ENCODE data around the gene GAB2. TPM values are rescaled to one million over a fixed set of nuclear protein-coding genes. Genes with fewer than 3 reads are reported as not detected.

The GAB2 gene
- total and polyA plus RNA-seq, 8 donors: 2.2 to 19.3 (median 8.6) TPM

GRCh38 chr11:78192223-78192719 is 225.3 kb downstream of the GAB2 start:
- DNase-seq: peak in 1 of 2 donors; percentile 68
- TF ChIP-seq EP300 (IDR thresholded peaks at IDR 0.05) (no peak), POLR2AphosphoS5 (IDR thresholded peaks at IDR 0.05) (no peak), CTCF (IDR thresholded peaks at IDR 0.05) (no peak), POLR2A (IDR thresholded peaks at IDR 0.05) (no peak)
- H3K4me1 ChIP-seq: peaks cover 18 to 53% (median 30%) of the 10 kb centered on the region in 4 donors

DNA sequence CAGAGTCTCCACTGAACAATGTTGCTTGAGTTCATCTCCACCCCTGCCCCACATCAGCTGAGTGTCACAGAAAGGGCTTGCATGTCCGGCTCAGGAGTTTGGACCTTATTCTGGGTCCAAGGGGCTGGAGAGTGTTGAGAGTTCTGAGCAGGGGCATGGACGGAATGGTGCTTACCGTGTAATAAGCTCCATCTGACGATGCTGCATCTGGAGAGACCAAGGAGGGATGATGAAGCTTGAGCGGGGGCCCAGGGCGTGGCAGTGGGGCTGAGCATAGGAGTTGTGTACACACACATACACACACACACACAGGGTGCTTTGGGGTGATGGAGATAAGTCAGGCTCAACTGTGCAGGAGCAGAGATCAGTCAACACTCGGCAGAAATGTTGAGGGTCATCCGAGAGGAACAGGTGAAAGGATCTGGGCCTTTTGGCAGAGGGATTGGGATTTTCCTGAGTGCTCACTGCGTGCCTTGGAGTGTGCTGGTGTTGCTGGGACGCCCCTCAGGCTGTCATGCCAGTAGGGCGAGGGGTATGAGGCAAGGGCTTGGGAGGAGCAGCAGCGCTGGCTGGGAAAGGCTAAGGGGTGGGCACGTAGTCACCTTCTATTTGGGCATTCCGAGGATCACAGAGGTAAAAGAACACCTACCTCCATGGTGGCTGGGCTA is 226.6 kb downstream of the GAB2 start:
- 70 to 84% (median 82%) methylated on average over 14 of the region's 14 CpGs for WGBS, 5 donors
- H3K4me1 ChIP-seq: peaks cover 25 to 65% (median 36%) of the 10 kb centered on the region in 4 donors
- no peaks in the 10 kb centered on the region for H3K36me3 ChIP-seq
- intact Hi-C loops (cut with DNase I; ENCODE audit: low total_unique reads): no loop called here
- no peaks in the 10 kb centered on the region for H3K27me3 ChIP-seq
- H3K9me3 ChIP-seq: no peaks in the 10 kb centered on the region
- H3K4me3 ChIP-seq: no peak overlapping the region
- no peak for DNase-seq
- TF ChIP-seq POLR2A (IDR thresholded peaks at IDR 0.05) (no peak), POLR2AphosphoS5 (IDR thresholded peaks at IDR 0.05) (no peak), EP300 (IDR thresholded peaks at IDR 0.05) (no peak), CTCF (IDR thresholded peaks at IDR 0.05) (no peak)
- no peak overlapping the region for H3K27ac ChIP-seq

More at GRCh38 chr11:78192223-78192719, 225.3 kb downstream of the GAB2 start:
- Histone ChIP-seq H3K4me3 (no peak overlapping the region), H3K36me3 (peaks cover 0 to 8% (median 2%) of the 10 kb centered on the region in 4 donors), H3K9me3 (no peaks in the 10 kb centered on the region), H3K27ac (no peak overlapping the region), H3K27me3 (no peaks in the 10 kb centered on the region)
- WGBS, 5 donors: 68 to 88% (median 70%) methylated on average over 6 of the region's 6 CpGs
- intact Hi-C loops (cut with DNase I; ENCODE audit: low total_unique reads): no loop called here

GRCh38 chr11:78190374-78190773 is 227.2 kb downstream of the GAB2 start:
- H3K9me3 ChIP-seq: no peaks in the 10 kb centered on the region
- no peak for DNase-seq
- no peaks in the 10 kb centered on the region for H3K27me3 ChIP-seq
- H3K4me3 ChIP-seq: no peak overlapping the region
- H3K27ac ChIP-seq: peak overlapping the region in 1 of 5 donors; percentile 30
- TF ChIP-seq POLR2AphosphoS5 (IDR thresholded peaks at IDR 0.05) (no peak), CTCF (IDR thresholded peaks at IDR 0.05) (no peak), POLR2A (IDR thresholded peaks at IDR 0.05) (no peak), EP300 (IDR thresholded peaks at IDR 0.05) (no peak)
- H3K36me3 ChIP-seq: peaks cover 0 to 4% (median 2%) of the 10 kb centered on the region in 4 donors
- intact Hi-C loops (cut with DNase I; ENCODE audit: low total_unique reads): no loop called here
- peaks cover 25 to 68% (median 42%) of the 10 kb centered on the region in 4 donors for H3K4me1 ChIP-seq
- 60 to 73% (median 67%) methylated on average over 3 of the region's 3 CpGs for WGBS, 5 donors

DNA sequence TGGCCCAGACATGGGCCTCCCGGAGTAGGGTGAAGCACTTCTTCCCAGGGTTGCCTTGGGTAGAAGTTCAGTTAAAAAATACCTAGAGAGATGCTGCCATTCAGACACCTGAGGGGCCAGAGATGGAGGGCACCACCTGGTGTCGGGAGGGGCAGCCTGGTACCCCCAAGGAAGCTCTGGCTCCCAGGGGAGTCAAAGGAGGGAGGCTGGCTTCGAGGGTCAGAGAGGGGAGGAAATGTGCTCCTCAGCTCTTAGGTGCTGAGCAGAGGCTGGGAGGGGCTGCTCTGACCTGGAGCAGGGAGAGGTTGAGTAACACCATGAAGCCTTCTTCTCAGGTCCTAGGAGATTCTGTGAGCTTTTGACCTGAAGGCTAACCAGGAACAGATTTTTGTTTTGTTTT is 227.8 kb downstream of the GAB2 start:
- Histone ChIP-seq H3K4me1 (peaks cover 25 to 64% (median 43%) of the 10 kb centered on the region in 4 donors), H3K27me3 (no peaks in the 10 kb centered on the region), H3K27ac (peak overlapping the region in 2 of 5 donors; percentile 30 to 92), H3K4me3 (peak overlapping the region; percentile 84 to 97 (median 88)), H3K36me3 (peaks cover 0 to 9% (median 2%) of the 10 kb centered on the region in 4 donors), H3K9me3 (no peaks in the 10 kb centered on the region)
- WGBS, 5 donors: 57 to 61% (median 59%) methylated on average over 3 of the region's 3 CpGs
- TF ChIP-seq POLR2A (IDR thresholded peaks at IDR 0.05) (no peak), EP300 (IDR thresholded peaks at IDR 0.05) (no peak), POLR2AphosphoS5 (IDR thresholded peaks at IDR 0.05) (no peak), CTCF (IDR thresholded peaks at IDR 0.05) (no peak)
- DNase-seq: no peak
- intact Hi-C loops (cut with DNase I; ENCODE audit: low total_unique reads): no loop called here

Data from stomach (tissue), 9 donors.